GM23338 (cell line): Measurements from ENCODE around the gene SPATA13. TPM values are rescaled to one million over a fixed set of nuclear protein-coding genes. Genes with fewer than 3 reads are reported as not detected.

ENCODE experiments used
- ATAC-seq: fragments of 200-7000 bp; cut with Tn5 transposase; 3 replicates; pipeline ENCODE4 v1.9.1; 2020
- DNase-seq: peaks from one replicate; pipeline ENCODE4 v3.0.0-alpha.2; 2015; ENCODE audit warnings: low spot score
- H2AFZ ChIP-seq: fragments of 200-600 bp; sonication (generic); 2 replicates; pipeline ENCODE4 v1.8.0; 2016; ENCODE audit warnings: antibody characterized with exemption, mild to moderate bottlenecking, moderate library complexity
- H3F3A ChIP-seq: fragments of 200-600 bp; sonication (generic); replicated peaks from 2 replicates; pipeline ENCODE4 v1.8.0; 2017; ENCODE audit warnings: antibody characterized with exemption, mixed run types, low read depth
- H3K27ac ChIP-seq: fragments of 200-600 bp; sonication (generic); 2 replicates; pipeline ENCODE4 v1.6.1; 2016; ENCODE audit warnings: low read depth
- H3K27me3 ChIP-seq: fragments of 200-600 bp; sonication (generic); 2 replicates; pipeline ENCODE4 v1.8.0; 2016; ENCODE audit warnings: mild to moderate bottlenecking, mixed run types, moderate library complexity; ENCODE audit not compliant: insufficient read depth
- H3K36me3 ChIP-seq: fragments of 200-600 bp; sonication (generic); 2 replicates; pipeline ENCODE4 v1.8.0; 2016; ENCODE audit warnings: mild to moderate bottlenecking; ENCODE audit not compliant: insufficient read depth
- H3K4me1 ChIP-seq: fragments of 200-600 bp; sonication (generic); 2 replicates; pipeline ENCODE4 v1.8.0; 2016; ENCODE audit warnings: mild to moderate bottlenecking, moderate library complexity; ENCODE audit not compliant: insufficient read depth
- H3K4me2 ChIP-seq: fragments of 200-600 bp; sonication (generic); 2 replicates; pipeline ENCODE4 v1.7.1; 2017; ENCODE audit warnings: mixed run types
- H3K4me3 ChIP-seq: fragments of 200-600 bp; sonication (generic); 2 replicates; pipeline ENCODE4 v1.6.1; 2016; ENCODE audit warnings: mixed run types
- H3K79me2 ChIP-seq: fragments of 200-600 bp; sonication (generic); replicated peaks from 2 replicates; pipeline ENCODE4 v1.8.0; 2017; ENCODE audit warnings: mild to moderate bottlenecking; ENCODE audit not compliant: insufficient read depth
- H3K9me2 ChIP-seq: fragments of 200-600 bp; sonication (generic); 2 replicates; pipeline ENCODE4 v1.8.0; 2017; ENCODE audit not compliant: insufficient read depth
- H4K20me1 ChIP-seq: fragments of 200-600 bp; sonication (generic); replicated peaks from 2 replicates; pipeline ENCODE4 v1.8.0; 2017; ENCODE audit warnings: mild to moderate bottlenecking; ENCODE audit not compliant: insufficient read depth
- H3K27ac Mint-ChIP-seq: 2 replicates; pipeline ENCODE4 v1.8.0; 2020; ENCODE audit warnings: inconsistent platforms, mild to moderate bottlenecking, moderate library complexity, mixed read lengths
- H3K27me3 Mint-ChIP-seq: 3 replicates; pipeline ENCODE4 v1.8.0; 2022; ENCODE audit warnings: low read depth, mild to moderate bottlenecking, moderate library complexity, mixed read lengths, inconsistent platforms; ENCODE audit not compliant: insufficient read depth, poor library complexity
- H3K36me3 Mint-ChIP-seq: 3 replicates; pipeline ENCODE4 v1.8.0; 2021; ENCODE audit warnings: low read depth, mild to moderate bottlenecking, inconsistent platforms, moderate library complexity, mixed read lengths
- H3K4me1 Mint-ChIP-seq: 3 replicates; pipeline ENCODE4 v1.8.0; 2020; ENCODE audit warnings: mild to moderate bottlenecking, inconsistent platforms, mixed read lengths
- H3K4me3 Mint-ChIP-seq: 3 replicates; pipeline ENCODE4 v1.8.0; 2021; ENCODE audit warnings: moderate library complexity, mild to moderate bottlenecking, inconsistent platforms, mixed read lengths
- H3K9me3 Mint-ChIP-seq: 3 replicates; pipeline ENCODE4 v1.8.0; 2020; ENCODE audit warnings: moderate library complexity, mild to moderate bottlenecking, inconsistent platforms, mixed read lengths
- CTCF ChIP-seq, 2 experiments: fragments of 200-600 bp in 1 of 2; sonication (generic) in 1 of 2; conservative IDR thresholded peaks; 2 replicates each; pipeline versions ENCODE4 v1.5.1 to v1.6.1; 2016 to 2017; ENCODE audit warnings: antibody characterized with exemption in 2 of 2, low read depth in 2 of 2, mild to moderate bottlenecking in 2 of 2, moderate library complexity in 1 of 2
- EZH2 ChIP-seq: fragments of 200-600 bp; sonication (generic); IDR thresholded peaks from one replicate; pipeline ENCODE4 v1.8.0; 2017; ENCODE audit warnings: antibody characterized with exemption, mild to moderate bottlenecking, low read depth; ENCODE audit not compliant: unreplicated experiment
- EZH2phosphoT487 ChIP-seq: fragments of 200-600 bp; sonication (generic); IDR thresholded peaks from one replicate; pipeline ENCODE4 v1.8.1; 2018; ENCODE audit warnings: antibody characterized with exemption; ENCODE audit not compliant: unreplicated experiment
- JUNB ChIP-seq: IDR thresholded peaks from one replicate; pipeline ENCODE4 v1.6.1; 2016; ENCODE audit warnings: antibody characterized with exemption; ENCODE audit not compliant: unreplicated experiment
- NANOG ChIP-seq: IDR thresholded peaks from 2 replicates; pipeline ENCODE4 v1.6.1; 2016; ENCODE audit warnings: antibody characterized with exemption, borderline replicate concordance
- POLR2AphosphoS5 ChIP-seq: IDR thresholded peaks from 2 replicates; pipeline ENCODE4 v1.6.1; 2016; ENCODE audit warnings: antibody characterized with exemption, low read depth
- REST ChIP-seq: IDR thresholded peaks from one replicate; pipeline ENCODE4 v1.6.1; 2018; ENCODE audit warnings: antibody characterized with exemption; ENCODE audit not compliant: unreplicated experiment
- STAT1 ChIP-seq: IDR thresholded peaks from one replicate; pipeline ENCODE4 v1.6.1; 2016; ENCODE audit warnings: antibody characterized with exemption; ENCODE audit not compliant: unreplicated experiment
- ZNF114 ChIP-seq: fragments of 250-450 bp; sonication (Bioruptor Pico); IDR thresholded peaks from 2 replicates; pipeline ENCODE4 v1.5.0; 2020; ENCODE audit warnings: mild to moderate bottlenecking, moderate library complexity
- ZNF331 ChIP-seq: fragments of 250-450 bp; sonication (Bioruptor Pico); IDR thresholded peaks from 2 replicates; pipeline ENCODE4 v1.5.0; 2020; ENCODE audit warnings: low read depth, mild to moderate bottlenecking, moderate library complexity
- polyA plus RNA-seq: library from polyadenylated mRNA; unstranded; fragments of >200 nt; fragmentation: Nextera tagmentation; extraction: Ambion mirVana; gene quantifications from 2 replicates; pipeline ENCODE4 v1.2.1, GENCODE V29; 2016
- total RNA-seq: library from RNA; depleted of rRNA; stranded (reverse); fragments of >200 nt; shearing (Covaris generic); gene quantifications from 2 replicates; pipeline ENCODE4 v1.2.3, GENCODE V29; 2014
- TF ChIP-seq, protein P1 (sequence below): IDR thresholded peaks from 2 replicates; pipeline ENCODE4 v1.6.1; 2016; ENCODE audit warnings: antibody characterized with exemption
- TF ChIP-seq, protein P2 (sequence below): fragments of 250-450 bp; sonication (Bioruptor Pico); IDR thresholded peaks from 2 replicates; pipeline ENCODE4 v1.5.0; 2020; ENCODE audit warnings: mild to moderate bottlenecking, moderate library complexity

SPATA13 gene
- total and polyA plus RNA-seq, 2 experiments from 2014 or later, result 11.9 to 45.7 TPM

DNA sequence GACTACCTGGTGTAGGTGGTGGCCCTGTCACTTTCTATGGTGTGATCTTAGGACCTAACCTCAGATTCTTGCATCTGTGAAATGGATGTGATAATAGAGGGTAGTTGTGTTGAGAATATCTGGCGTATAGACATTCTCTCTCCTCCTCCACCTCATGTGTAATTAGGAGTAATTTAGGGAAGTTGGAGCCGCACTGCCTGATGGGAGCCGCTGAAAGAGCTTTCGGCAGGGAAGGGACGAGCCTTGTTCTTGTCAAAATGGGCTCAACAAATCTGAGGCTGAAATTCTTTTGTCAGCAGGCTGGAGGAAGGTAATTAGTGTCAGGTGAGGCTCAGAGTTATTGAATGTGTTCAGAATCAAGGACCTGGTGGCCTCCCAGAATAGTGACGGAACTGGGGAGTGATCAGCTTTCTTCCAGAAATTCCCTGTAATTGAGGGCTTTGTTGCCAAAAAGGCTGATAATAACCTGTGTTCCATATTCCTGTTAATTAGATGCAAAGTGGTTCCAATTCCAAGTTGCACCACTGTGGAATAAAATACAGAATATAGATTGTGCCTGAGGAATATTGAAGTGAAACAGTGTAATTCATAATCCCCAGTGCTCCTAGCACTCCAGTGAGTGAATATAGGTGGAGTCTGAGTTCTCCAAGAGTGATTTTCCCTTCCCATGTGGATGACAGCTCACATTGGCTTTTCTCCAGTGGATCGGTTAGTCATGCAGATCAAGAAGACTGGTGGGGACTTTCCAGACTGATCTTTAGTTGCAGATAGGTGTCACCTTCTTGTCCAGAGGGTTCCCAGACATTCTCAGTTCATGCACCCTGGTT lies 47.5 kb downstream of the SPATA13 start (continued):
- TF ChIP-seq ZNF331 (CRISPR knock-in tag) (no peak), POLR2AphosphoS5 (no peak), JUNB (no peak)
- TF ChIP-seq, protein P1, sequence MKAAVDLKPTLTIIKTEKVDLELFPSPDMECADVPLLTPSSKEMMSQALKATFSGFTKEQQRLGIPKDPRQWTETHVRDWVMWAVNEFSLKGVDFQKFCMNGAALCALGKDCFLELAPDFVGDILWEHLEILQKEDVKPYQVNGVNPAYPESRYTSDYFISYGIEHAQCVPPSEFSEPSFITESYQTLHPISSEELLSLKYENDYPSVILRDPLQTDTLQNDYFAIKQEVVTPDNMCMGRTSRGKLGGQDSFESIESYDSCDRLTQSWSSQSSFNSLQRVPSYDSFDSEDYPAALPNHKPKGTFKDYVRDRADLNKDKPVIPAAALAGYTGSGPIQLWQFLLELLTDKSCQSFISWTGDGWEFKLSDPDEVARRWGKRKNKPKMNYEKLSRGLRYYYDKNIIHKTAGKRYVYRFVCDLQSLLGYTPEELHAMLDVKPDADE, result no peak

DNA sequence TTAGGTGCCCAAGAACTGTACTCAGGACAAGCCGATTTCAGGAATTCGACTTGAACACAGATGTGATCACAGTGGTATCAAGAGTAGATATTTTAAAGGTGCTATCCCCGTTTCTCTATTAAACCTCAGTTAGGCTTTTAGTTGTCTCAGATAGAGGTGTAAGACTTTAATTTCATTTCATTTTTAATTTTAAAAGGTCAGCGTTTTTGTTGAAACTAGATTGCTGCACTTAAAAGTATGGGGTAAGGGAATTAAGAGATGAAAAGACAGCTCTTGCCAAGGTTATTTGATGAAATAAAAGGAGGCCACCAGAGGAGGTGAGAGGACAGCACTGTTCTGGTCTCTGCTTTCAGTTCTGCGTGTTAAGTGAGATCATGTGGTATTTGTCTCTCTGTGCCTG lies 48.6 kb downstream of the SPATA13 start:
- H4K20me1 ChIP-seq, result peaks cover 17% of the 10 kb centered on the region
- H3K4me2 ChIP-seq, result no peak overlapping the region
- no peak overlapping the region for H3K4me3 Mint-ChIP-seq
- no peaks in the 10 kb centered on the region for H3K9me2 ChIP-seq
- H3K79me2 ChIP-seq, result peaks cover 85% of the 10 kb centered on the region
- no peak for DNase-seq
- H3K4me3 ChIP-seq, result no peak overlapping the region
- peaks cover 20% of the 10 kb centered on the region for H3K4me1 Mint-ChIP-seq
- no peaks in the 10 kb centered on the region for H3F3A ChIP-seq
- no peak for ATAC-seq
- H3K27ac Mint-ChIP-seq, result no peak overlapping the region
- peaks cover 1% of the 10 kb centered on the region for H3K27me3 Mint-ChIP-seq
- no peaks in the 10 kb centered on the region for H3K36me3 ChIP-seq
- no peak overlapping the region for H2AFZ ChIP-seq
- no peaks in the 10 kb centered on the region for H3K9me3 Mint-ChIP-seq
- no peak overlapping the region for H3K27ac ChIP-seq
- no peaks in the 10 kb centered on the region; the same call in 2 of the 3 replicates for H3K36me3 Mint-ChIP-seq
- peaks cover 10% of the 10 kb centered on the region; the same call in 1 of the 2 replicates for H3K4me1 ChIP-seq
- no peaks in the 10 kb centered on the region for H3K27me3 ChIP-seq
- TF ChIP-seq, protein P2, sequence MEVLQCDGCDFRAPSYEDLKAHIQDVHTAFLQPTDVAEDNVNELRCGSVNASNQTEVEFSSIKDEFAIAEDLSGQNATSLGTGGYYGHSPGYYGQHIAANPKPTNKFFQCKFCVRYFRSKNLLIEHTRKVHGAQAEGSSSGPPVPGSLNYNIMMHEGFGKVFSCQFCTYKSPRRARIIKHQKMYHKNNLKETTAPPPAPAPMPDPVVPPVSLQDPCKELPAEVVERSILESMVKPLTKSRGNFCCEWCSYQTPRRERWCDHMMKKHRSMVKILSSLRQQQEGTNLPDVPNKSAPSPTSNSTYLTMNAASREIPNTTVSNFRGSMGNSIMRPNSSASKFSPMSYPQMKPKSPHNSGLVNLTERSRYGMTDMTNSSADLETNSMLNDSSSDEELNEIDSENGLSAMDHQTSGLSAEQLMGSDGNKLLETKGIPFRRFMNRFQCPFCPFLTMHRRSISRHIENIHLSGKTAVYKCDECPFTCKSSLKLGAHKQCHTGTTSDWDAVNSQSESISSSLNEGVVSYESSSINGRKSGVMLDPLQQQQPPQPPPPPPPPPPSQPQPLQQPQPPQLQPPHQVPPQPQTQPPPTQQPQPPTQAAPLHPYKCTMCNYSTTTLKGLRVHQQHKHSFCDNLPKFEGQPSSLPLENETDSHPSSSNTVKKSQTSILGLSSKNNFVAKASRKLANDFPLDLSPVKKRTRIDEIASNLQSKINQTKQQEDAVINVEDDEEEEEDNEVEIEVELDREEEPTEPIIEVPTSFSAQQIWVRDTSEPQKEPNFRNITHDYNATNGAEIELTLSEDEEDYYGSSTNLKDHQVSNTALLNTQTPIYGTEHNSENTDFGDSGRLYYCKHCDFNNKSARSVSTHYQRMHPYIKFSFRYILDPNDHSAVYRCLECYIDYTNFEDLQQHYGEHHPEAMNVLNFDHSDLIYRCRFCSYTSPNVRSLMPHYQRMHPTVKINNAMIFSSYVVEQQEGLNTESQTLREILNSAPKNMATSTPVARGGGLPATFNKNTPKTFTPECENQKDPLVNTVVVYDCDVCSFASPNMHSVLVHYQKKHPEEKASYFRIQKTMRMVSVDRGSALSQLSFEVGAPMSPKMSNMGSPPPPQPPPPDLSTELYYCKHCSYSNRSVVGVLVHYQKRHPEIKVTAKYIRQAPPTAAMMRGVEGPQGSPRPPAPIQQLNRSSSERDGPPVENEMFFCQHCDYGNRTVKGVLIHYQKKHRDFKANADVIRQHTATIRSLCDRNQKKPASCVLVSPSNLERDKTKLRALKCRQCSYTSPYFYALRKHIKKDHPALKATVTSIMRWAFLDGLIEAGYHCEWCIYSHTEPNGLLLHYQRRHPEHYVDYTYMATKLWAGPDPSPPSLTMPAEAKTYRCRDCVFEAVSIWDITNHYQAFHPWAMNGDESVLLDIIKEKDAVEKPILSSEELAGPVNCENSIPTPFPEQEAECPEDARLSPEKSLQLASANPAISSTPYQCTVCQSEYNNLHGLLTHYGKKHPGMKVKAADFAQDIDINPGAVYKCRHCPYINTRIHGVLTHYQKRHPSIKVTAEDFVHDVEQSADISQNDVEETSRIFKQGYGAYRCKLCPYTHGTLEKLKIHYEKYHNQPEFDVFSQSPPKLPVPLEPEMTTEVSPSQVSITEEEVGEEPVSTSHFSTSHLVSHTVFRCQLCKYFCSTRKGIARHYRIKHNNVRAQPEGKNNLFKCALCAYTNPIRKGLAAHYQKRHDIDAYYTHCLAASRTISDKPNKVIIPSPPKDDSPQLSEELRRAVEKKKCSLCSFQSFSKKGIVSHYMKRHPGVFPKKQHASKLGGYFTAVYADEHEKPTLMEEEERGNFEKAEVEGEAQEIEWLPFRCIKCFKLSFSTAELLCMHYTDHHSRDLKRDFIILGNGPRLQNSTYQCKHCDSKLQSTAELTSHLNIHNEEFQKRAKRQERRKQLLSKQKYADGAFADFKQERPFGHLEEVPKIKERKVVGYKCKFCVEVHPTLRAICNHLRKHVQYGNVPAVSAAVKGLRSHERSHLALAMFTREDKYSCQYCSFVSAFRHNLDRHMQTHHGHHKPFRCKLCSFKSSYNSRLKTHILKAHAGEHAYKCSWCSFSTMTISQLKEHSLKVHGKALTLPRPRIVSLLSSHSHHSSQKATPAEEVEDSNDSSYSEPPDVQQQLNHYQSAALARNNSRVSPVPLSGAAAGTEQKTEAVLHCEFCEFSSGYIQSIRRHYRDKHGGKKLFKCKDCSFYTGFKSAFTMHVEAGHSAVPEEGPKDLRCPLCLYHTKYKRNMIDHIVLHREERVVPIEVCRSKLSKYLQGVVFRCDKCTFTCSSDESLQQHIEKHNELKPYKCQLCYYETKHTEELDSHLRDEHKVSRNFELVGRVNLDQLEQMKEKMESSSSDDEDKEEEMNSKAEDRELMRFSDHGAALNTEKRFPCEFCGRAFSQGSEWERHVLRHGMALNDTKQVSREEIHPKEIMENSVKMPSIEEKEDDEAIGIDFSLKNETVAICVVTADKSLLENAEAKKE (CRISPR knock-in tag), result no peak
- no peak for TF ChIP-seq JUNB
- TF ChIP-seq ZNF331 (CRISPR knock-in tag), result no peak
- no peak for TF ChIP-seq REST
- no peak for TF ChIP-seq EZH2phosphoT487
- TF ChIP-seq POLR2AphosphoS5, result no peak
- no peak for TF ChIP-seq ZNF114 (CRISPR knock-in tag)
- no peak for TF ChIP-seq NANOG
- TF ChIP-seq STAT1, result no peak
- TF ChIP-seq EZH2, result no peak
- TF ChIP-seq CTCF (conservative IDR thresholded peaks at IDR 0.05; ENCODE audit: low read depth in 2 of 2), result no peak
